ENCODE data around the gene VWA5B1.

DNA sequence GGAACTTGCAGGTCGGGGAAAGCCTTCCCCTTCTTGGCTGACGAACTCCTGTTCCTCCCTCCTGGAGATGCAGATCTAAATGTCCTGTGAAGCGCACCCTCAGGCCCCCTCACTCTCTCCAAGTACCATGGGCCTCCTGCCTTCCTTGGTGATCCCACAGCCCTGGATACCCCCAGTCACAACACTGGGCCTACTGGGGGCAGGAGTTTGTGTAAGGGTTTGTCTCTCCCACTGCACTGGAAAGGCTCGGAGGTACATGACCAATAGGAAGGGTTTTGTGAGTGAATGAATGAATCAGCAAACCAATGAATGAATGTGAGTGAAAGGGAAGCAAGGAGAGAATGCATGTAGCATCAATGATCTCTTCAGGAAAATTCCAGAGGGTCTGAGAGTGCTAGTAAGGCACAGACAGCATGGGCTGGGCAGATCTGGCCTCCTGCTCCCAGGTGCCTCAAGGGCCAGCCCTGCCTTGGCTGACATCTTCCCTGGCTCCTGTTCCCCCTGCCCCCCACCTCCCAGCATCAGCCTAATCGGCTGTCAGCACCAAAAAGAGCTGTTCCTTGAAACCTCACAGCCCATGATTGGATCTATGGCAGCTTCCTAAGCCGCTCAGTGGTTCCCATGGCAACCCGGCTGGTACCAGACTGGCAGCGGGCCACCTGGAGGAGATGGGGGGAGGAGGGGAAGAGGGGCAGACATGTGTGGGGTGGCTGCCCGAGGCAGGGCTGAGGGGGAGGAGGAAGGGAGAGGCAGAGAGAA lies 95.8 kb downstream of the VWA5B1 start:
- TF ChIP-seq GABPA (IDR thresholded peaks at IDR 0.05; ENCODE audit: low read depth) (no peak), POLR2AphosphoS5 (IDR thresholded peaks at IDR 0.05; ENCODE audit: low read depth) (no peak)
- TF ChIP-seq, protein P1, sequence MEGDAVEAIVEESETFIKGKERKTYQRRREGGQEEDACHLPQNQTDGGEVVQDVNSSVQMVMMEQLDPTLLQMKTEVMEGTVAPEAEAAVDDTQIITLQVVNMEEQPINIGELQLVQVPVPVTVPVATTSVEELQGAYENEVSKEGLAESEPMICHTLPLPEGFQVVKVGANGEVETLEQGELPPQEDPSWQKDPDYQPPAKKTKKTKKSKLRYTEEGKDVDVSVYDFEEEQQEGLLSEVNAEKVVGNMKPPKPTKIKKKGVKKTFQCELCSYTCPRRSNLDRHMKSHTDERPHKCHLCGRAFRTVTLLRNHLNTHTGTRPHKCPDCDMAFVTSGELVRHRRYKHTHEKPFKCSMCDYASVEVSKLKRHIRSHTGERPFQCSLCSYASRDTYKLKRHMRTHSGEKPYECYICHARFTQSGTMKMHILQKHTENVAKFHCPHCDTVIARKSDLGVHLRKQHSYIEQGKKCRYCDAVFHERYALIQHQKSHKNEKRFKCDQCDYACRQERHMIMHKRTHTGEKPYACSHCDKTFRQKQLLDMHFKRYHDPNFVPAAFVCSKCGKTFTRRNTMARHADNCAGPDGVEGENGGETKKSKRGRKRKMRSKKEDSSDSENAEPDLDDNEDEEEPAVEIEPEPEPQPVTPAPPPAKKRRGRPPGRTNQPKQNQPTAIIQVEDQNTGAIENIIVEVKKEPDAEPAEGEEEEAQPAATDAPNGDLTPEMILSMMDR (IDR thresholded peaks at IDR 0.05; ENCODE audit: insufficient read depth, low read length): no peak

Measured in HL-60 (cell line).